GM18499 (cell line): ENCODE measurements around the gene VAV2.
"Not testable (repeated sequence)": the region's sequence is repeated elsewhere in the genome, so short reads cannot be mapped to it uniquely, and the experiment has no call there.

Experiments used
- ATAC-seq: cut with Tn5 transposase; IDR thresholded peaks from one replicate; pipeline ENCODE4 v1.9.1; 2021; ENCODE audit warnings: moderate number of reproducible peaks; ENCODE audit not compliant: insufficient read depth, unreplicated experiment

Gene VAV2

DNA sequence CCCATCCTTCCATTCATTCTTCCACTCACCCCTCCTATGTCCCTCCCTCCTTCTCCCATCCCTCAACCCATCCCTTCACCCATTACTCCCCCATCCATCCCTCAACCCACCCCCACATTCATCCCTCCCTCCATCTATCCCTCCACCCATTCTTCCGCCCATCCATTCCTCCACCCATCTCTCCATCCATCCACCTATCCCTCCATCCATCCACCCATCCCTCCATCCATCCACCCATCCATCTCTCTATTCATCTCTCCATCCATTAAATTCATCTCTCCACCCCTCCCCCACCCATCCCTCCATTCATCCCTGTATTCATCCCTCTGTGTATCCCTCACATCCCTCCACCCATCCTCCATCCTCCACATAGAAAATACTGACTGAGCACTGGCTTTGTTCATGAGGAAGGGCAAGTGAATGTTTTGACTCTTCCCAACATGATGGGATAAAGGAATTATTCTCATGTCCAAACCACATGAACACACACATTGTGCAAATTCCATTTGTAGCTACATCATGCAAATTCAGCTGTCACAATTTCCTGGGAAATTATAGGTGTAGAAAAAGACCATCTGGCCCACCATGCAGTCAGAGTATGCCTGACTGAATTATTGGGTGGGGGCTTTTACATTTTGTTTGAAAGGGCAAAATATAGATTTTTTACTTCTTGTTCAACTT is 6.9 kb upstream of the VAV2 start:
- no peak for ATAC-seq

DNA sequence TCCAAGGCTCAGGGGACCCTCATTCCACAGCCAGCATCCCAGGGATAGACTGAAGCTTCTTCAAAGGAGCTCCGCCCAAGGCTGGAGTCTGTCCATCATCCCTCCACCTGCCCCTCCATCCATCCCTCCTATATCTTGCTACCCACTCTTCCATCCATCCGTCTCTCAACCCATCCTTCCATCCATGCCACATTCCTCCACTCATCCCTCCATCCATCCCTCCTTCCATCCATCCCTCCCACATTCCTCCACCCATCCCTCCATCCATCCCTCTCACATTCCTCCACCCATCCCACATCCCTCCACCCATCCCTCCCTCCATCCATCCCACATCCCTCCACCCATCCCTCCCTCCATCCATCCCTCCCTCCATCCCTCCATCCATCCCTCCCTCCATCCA is 5.5 kb upstream of the VAV2 start:
- ATAC-seq: no peak

DNA sequence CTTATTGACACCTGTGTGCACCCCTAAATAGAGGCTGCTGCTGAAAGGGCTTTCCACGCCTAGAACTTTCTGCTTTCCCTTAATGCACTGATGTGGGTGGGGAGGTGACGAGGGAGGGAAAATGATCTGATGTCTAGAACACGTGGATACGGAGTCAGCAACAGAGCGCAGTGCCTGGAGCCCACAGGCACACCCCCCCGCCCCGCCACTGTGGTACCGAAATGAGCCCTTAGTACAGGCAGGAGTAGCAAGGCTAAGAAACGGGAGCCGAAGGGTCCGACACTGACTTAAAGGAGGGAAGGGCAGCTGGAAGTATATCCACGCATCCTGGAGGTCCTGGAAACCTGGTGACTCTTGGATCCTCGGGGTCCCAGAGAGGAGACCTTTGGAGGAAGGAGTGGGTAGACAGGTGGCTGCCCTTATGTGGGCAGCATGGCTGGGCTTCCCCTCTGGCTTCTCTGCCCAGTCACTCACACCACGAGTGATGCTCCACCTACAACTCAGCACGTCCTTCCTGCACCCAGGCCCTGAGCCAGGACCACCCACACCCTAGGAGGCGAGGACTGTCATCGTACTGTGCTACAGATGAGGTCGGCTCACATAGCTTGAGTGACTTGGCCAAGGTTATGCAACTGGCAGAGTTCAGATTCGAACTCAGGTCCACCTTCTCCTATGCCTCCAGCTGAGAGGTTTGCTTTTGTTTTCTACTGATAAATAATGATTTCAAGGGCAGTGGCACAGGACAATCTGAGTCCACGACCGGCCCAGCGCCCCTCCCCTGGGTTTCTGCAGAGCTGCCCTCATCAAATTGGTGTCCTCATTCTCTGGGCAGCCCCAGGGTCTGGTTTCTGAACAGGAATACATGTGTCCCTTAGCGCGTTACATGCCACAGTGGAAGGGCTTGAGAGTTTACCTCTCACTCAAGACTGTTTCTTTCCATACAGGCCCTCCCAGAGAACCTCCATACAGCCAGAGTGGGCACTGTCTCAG is 4.7 kb upstream of the VAV2 start:
- ATAC-seq: no peak

DNA sequence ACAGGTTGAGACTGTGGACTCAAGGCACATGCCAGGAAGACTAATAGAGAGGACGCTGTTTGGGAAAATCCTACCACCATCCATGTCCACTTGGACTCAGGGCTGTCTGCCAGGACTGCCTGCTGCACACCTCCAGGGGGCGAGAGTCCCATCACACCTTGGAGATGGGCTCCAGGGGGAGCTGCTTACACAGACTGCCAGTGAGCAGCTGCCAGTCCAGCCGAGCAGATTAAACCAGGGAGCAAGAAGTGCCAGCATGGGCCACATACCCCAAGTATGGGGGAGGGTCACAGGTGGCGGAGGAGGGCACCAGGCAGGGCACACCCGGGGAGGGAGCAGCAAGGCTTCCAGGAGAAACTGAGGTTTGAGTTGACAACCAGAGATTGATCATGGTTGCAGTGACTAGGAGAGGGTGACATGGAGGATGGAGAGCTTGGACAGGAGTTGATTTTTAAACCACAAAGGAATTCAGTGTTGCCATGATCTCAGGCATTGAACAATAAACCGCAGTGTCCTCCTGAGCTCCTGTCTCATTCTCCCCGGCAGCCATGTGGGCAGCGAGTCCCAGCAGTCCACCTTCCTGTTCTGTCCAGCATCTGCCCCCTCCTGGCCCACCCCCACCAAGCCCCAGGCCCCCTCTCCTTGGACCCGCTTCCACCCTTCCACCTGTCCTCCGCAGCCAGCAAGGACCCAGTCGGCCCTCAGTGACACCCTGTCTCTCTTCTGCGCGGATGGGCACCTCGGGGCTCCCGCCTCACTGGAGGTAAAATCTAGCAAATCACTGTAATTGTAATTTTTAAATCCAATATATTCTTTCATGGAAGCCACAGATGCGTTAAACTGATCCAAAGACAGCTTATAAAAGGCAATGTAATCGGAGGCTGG is 3.1 kb upstream of the VAV2 start:
- ATAC-seq: no peak

DNA sequence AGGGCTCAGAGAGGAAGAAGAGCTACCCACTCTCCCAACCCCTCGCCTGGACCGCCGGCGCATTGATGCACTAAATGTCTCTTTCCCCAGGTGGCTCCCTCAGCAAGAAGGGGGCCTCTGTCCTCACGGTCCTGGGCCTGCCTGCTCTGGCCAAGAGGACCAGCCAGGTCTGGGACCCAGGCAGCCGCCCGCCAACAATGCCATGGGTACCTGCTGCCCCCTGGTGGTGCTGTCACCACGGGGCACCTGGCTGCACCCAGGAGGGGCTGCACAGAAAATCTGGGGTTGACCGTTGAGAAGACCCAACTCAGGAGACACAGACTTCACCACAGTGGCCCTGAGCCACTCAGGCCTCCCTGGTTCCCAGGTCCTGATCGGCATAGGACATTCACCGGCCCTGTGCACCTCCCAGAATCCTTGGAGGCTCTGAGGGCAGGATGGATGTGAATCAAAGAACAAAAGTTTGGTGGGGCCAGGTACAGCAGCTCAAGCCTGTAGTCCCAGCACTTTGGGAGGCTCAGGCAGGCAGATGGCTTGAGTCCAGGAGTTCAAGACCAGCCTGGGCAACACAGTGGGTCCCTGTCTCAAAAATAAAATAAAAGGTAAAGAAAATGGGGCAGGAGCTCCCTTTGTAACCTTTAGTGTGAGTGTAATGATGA is 2.4 kb upstream of the VAV2 start:
- ATAC-seq: no peak

- ATAC-seq: no peak
These were observed 1.6 kb upstream of the VAV2 start for GRCh38 chr9:133993635-133994253.

DNA sequence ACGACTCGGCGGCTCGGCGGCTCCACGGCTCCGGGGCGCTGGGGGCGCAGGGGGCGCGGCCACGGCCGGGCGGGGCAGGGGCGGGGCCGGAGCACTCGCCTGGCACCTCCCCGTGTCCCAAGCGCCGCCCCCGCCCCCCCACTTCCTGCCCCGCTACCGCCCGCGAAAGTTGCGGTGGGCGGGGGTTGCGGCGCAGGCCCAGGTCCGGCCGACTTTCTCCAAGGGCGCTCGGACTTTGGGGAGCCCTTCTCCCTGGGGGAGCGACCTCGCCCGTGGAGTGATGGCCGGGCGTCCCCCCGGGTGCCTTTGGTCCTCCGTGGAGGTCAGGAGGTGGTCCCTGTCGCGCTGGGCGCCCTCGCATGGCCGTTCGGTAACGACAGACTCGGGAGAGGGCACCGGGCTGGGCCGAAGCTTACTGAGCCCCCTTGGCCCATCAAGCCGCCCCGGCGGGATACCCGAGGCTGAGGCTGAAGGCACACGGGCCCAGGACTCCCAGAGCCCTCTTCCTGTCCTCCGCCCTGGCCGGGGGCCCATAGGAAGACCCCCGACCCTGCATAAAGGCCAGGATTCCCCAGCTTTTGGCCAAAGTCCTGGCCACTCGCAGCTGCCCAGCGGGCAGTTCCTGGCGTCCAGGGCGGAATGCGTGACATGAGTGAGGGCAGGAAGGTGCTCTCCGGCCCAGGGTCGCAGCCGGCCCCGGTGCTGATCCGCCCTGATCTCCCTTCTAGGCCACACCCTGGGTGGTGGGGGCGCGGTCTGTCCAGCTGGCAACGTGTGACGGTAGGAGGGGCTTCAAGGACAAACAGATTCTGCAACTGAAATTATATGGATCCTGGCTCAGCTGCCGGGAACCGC is 883 bp upstream of the VAV2 start:
- no peak for ATAC-seq

DNA sequence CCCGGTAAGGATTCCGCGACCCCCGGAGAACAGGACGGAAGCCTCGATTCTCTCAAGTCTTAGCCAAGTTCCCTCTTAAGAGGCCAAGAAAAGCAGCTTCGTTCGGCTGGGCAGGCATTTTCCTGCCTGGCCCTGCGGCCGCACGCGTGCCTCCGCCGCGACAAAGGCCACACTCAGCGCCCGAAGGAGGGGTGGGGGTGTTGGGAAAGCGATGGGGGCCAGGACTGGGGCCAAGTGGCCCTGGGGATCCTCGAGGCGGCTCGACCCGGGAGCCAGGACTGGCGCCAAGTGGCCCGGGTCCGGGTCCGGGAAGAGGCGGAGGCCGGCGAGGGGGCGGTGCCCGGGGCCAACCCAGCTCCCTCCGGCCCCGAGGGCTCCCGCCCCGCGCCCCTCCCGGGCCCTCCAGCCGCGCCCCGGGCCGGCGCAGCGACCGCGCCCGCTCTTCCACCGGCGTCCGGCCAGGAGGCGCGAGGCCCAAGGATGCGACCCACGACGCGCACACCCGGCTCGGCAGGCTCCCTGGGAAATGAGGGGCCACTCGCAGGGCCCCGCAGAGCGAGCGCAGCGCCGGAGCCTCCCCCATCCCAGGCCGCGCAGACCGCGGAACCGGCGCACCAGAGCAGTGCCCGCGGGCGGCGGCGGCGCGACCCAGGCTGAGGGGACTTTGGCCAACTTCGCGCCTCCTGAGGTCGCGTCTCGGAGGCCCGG is 756 bp downstream of the VAV2 start:
- no peak for ATAC-seq

DNA sequence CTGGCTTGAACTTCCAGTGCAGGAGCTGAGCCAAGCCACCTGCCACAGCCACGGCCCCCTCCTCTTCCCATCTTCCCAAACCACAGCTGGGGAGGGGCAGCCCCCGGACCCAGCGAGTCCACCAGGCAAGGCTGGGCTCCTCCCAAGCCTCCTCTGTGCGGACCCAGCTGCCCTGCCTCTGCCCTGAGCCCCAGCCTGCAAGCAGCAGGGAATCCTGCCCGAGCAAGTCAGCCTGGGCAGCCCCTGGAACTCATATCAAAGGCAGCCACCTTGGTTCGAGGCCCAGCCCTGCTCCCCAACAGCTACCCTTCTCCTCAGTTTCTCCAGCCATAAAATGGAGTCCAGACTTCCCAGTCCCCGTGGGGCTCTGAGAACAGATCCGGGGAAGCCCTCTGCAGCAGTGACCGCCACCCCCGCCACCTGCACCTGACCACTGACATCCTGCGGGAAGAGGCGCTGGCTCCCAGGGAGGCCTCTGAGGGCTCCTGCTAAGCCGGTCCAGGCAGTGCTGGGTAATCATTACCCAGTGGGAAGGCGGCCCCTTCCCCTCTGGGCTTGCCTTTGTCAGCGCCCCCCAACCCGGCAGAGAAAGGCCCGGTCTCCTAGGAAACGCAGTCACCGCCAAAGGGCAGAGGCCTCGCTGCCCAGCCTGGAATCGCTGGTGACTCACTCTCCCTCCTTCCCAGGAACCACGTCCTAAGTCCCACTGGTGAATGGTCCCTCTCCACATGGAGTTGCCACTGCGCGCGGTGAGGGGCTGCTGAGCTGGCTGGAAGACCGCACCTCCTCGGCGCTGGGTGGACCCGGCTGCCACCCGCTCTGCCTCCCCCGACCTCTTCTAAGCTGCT is 1.5 kb downstream of the VAV2 start:
- no peak for ATAC-seq

GRCh38 chr9:133989625-133990365 is 2.3 kb downstream of the VAV2 start:
- ATAC-seq: no peak

- not testable (repeated sequence) for ATAC-seq
These were observed 3.4 kb downstream of the VAV2 start for GRCh38 chr9:133988771-133989170.

DNA sequence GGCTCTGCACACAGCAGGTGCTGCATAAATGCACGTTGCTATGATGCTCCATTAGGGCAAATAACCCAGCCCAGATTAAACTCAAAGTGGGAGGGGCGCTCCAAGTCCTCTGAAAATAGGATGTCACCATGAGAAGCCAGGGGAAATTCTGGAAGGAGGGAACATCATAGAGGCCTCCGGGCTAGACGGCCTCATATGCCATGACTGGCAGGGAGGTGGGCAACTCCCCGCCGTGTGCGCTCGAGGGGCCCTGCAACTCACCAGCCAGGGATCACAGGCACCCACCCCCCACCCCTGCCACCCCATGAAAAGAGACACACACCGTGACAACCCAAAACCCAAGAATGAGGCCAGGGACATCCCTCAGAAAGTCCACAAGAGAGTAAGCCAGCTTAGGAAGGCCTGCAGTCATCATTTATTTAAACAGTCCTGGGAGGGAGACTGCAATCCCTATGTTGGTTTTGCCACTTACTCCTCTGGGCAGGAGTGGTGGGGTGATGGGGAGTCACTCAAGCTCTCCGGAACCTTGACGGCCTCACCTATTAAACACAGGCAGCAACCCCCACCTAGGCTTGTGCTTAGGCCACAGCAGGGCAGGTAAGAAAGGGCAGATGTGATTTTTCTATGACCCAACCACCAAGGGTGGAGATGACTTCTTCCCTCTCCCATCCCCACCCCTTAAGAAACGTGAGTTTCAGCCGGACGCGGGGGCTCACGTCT is 4.0 kb downstream of the VAV2 start:
- no peak for ATAC-seq

DNA sequence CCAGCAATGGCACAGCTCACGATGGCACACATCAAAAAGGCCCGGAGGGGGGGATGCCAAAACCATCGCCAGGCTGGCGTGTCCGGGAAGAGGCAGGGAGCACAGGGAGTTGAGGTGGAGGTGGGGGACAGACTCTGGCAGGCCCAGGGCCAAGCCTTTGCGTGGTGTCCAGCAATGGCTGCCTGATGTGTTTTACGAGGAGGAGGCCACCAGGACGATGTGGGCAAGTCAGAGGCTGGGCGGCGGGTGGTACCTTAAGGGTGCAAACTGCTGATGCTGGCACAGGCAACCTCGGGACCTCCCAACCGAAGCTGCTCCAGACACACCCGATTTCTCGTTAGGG is 4.7 kb downstream of the VAV2 start:
- ATAC-seq: no peak

DNA sequence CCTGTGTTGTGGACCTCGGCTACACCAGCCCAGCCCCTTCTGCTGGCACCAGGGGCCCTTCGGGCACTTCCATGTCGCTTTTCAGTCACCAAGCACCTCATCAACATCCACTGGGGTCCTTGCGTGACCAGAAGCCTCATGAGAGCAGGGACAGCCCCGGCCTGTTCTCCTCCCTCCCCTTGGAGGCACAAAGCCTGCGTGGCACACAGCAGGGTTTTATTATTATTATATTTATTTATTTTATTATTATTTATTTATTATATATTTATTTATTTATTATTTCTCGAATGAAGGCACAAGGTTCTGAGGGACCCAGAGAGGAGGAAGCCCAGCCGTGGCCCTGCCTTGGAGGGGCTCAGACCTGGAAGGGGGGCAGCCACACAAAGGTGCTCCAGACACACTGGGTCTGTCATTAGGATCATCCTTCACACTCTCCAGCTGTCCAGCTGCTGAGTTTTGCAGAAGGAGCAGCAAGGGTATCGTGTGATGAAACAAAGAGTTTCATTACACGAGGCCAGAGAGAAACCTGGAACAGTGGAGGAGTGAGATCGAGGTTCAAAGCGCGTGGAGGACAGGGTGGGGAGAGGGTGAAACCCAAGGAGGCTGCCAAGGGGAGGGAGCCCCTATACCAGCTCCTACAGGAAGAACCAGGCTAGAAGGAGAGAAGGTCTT is 5.2 kb downstream of the VAV2 start:
- ATAC-seq: no peak

- ATAC-seq: no peak
These were observed 6.1 kb downstream of the VAV2 start for GRCh38 chr9:133986061-133986460.
